SK-MEL-5 (cell line): ENCODE results near the gene PKP3. TPM values are rescaled to one million over a fixed set of nuclear protein-coding genes. Genes with fewer than 3 reads are reported as not detected.

Experiments used
- DNase-seq: peaks from one replicate; pipeline ENCODE4 v3.0.0-alpha.2; 2016; ENCODE audit warnings: low read depth, low spot score
- in situ Hi-C: cut with HindIII; loops from 2 replicates; pipeline ENCODE4 v1.10.0; 2016; ENCODE audit warnings: low sequenced_read_pairs, high pct_unique_total_duplicates, low pct_unique_long_range_greater_than_20kb
- total RNA-seq: library from RNA; depleted of rRNA; stranded (reverse); fragments of >200 nt; shearing (Covaris generic); gene quantifications from 2 replicates; pipeline ENCODE4 v1.2.3, GENCODE V29; 2014

Gene PKP3
- total RNA-seq, 1 experiment from 2014 or later: not detected

DNA sequence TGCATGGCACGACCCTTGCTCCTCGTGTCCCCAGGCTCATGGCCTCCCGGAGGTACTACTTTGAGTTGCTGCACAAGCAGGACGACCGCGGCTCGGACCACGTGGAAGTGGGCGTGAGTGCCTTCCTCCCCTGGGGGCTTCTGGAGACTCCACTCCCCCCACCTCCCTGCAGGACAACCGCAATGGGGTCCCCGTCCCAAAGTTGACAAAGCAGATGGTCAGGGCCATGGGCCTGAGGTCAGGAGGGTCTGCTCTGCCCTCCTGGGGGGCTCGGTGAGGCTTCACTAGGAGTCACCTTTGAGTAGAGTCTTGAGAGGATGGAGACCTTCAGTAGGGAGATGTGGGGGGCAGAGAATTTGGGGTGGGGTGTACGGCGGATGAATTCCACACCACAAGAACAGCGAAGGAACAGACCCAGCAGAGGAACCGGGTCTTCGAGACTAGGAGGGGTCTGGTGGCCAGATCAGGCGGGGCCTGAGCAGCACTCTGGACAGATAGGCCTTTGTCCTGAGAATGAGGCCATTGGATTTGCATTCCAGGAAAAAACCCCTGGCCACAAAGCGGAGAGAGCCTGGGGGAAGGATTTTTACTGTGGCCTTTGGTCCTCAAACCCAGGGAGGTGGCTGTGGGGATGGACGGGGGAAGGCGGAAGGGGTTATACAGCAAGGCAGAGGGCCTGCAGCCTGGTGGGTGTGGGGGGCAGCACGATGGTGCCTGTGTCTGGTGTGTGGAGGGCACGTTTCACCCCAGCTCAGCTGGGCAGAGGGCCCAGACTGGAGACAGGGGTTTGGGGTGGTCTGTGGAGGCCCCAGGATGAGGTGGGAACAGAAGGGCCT lies 20.1 kb upstream of the PKP3 start:
- peak; percentile 84 for DNase-seq
- in situ Hi-C loops: no loop called here

- in situ Hi-C loops: no loop called here
These were observed 18.7 kb upstream of the PKP3 start for GRCh38 chr11:375065-376025.

DNA sequence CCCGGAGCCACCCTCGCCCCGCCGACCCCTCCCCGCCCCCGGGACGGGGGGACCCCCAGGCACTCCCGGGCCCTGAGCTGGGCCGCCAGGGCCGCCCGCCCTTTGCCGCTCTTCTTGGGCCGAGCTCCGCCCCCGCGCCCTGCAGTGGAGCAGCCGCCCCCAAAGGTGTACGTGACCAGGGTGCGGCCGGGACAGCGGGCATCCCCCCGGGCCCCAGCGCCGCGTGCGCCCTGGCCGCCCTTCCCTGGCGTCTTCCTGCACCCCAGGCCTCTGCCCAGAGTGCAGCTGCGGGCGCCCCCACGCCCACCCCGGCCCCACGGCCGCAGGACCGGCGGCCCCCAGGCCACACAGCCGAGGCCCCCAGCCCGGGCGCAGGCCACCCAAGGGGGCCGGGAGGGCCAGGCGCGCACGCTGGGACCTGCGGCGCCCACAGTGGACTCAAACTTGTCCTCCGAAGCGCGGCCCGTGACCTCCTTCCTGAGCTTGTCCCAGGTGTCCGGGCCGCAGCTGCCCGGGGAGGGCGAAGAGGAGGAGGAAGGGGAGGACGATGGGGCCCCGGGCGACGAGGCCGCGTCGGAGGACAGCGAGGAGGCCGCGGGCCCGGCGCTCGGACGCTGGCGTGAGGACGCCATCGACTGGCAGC lies 17.4 kb upstream of the PKP3 start:
- no peak for DNase-seq
- in situ Hi-C loops: no loop called here

More at GRCh38 chr11:375065-376025, 18.7 kb upstream of the PKP3 start:
- DNase-seq: no peak

GRCh38 chr11:377174-377865 lies 16.7 kb upstream of the PKP3 start:
- in situ Hi-C loops: no loop called here
- no peak for DNase-seq

GRCh38 chr11:377883-378500 lies 16.0 kb upstream of the PKP3 start:
- DNase-seq: no peak
- in situ Hi-C loops: no loop called here

- in situ Hi-C loops: no loop called here
- DNase-seq: no peak
These were observed 14.6 kb upstream of the PKP3 start for GRCh38 chr11:379205-380094.

DNA sequence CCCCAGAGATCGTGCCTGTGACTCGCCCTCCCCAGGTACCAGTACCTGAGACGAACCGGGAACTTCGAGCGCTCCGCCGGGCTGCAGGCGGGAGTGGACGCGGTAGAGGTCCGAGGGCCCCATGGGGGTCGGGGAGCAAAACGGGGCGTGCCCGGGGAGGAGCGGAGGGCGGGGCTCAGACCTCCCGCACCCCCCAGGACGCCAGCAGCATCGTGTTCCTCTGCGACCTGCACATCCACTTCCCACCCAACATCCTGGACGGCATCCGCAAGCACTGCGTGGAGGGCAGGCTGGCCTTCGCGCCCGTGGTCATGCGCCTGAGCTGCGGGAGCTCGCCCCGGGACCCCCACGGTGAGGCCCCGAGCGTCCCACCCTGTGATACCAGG lies 13.9 kb upstream of the PKP3 start:
- in situ Hi-C loops: no loop called here
- DNase-seq: no peak

DNA sequence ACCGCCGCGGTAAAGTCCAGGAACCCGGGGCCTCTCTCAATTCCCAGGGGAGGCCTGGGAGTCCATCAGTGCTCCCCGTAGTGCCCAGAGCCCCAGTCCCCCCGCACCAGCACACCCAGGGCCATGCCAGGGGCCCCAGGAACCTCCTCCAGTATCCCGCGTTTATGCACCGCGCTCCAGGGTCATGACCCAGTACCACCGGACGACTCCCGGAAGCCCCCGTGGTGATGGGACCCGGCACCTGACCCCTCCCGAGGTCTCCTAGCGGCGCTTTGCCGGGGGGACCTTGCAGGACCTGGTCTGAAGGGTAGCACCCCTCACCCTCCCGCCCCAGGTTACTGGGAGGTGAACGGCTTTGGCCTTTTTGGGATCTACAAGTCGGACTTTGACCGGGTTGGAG lies 13.5 kb upstream of the PKP3 start:
- in situ Hi-C loops: no loop called here
- DNase-seq: no peak

DNA sequence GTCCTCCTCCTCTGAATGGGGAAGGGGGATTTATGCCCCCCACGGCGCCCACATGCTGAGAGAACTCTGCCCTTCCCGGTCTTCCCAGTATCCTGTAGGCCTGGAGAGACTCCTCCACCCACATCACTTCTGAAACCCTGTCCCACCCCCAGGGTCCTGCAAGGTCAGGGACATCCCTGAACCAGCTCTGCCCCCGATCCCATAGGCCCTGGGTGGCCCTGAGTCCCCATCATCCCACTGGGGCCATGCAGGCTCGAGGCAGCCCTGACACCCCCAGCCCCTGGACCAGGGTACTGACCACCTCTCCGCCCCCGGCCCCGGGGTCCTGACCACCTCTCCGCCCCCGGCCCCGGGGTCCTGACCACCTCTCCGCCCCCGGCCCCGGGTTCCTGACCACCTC lies 13.0 kb upstream of the PKP3 start:
- in situ Hi-C loops: no loop called here

DNA sequence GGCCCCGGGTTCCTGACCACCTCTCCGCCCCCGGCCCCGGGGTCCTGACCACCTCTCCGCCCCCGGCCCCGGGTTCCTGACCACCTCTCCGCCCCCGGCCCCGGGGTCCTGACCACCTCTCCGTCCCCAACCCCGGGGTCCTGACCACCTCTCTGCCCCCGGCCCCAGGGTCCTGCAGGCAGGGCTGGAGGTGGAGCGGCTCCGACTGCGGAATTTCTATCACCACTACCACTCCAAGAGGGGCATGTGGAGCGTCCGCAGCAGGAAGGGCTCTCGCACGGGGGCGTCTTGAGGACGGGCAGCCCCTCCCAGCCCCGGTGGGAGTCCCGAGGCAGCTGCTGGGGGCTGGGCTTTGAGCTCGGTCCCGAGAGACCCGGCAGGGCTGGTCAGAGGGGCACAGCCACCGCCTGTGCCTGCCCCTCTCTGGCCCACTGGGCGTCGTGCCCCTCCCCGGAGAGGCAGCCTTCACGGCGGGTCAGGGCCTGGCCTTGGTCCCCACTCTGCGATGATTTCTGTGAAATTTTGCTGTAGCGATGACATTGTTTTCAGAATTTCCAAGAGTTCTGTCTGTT lies 12.4 kb upstream of the PKP3 start:
- DNase-seq: no peak
- in situ Hi-C loops: no loop called here

More for the DNA sequence above, 13.0 kb upstream of the PKP3 start:
- DNase-seq: no peak

GRCh38 chr11:382081-382629 lies 11.9 kb upstream of the PKP3 start:
- in situ Hi-C loops: no loop called here
- DNase-seq: no peak

- DNase-seq: no peak
- in situ Hi-C loops: no loop called here
These were observed 10.6 kb upstream of the PKP3 start for GRCh38 chr11:383431-383830.

DNA sequence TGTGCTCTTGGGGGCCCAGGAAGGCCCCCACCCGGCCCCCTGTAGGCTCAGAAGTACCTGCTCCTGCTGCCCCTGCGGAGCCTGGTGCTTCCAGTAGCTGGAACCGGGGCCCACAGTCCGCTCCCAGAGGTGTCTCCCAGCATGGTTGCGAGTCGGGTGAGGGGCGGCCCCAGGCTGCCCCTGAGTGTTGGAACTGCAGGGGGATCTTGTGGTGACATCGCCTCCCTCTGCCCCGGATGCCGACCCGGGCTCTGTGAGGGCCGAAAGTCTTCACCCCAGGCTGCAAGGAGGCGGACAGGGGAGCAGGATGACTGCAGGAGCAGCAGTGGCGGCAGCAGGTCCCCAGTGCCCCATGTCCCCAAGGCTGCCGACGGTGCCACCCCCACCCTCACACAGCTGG lies 9.5 kb upstream of the PKP3 start:
- in situ Hi-C loops: no loop called here

GRCh38 chr11:385594-386351 lies 8.2 kb upstream of the PKP3 start:
- DNase-seq: no peak
- in situ Hi-C loops: no loop called here

More for the DNA sequence above, 9.5 kb upstream of the PKP3 start:
- no peak for DNase-seq

GRCh38 chr11:386483-386882 lies 7.5 kb upstream of the PKP3 start:
- DNase-seq: no peak
- in situ Hi-C loops: no loop called here
